Activated CD8-positive, alpha-beta memory T cell treated with anti-CD3 and anti-CD28 coated beads for 48 hours (primary cell): Measurements from ENCODE around the gene EPB41L5.
"Not testable (repeated sequence)": the region's sequence is repeated elsewhere in the genome, so short reads cannot be mapped to it uniquely, and the experiment has no call there.

Experiments
- DNase-seq, 3 experiments: peaks; one replicate each; pipeline ENCODE4 v3.0.0-alpha.2; 2020; ENCODE audit warnings: low read depth in 2 of 3, low spot score in 2 of 3

Gene EPB41L5

DNA sequence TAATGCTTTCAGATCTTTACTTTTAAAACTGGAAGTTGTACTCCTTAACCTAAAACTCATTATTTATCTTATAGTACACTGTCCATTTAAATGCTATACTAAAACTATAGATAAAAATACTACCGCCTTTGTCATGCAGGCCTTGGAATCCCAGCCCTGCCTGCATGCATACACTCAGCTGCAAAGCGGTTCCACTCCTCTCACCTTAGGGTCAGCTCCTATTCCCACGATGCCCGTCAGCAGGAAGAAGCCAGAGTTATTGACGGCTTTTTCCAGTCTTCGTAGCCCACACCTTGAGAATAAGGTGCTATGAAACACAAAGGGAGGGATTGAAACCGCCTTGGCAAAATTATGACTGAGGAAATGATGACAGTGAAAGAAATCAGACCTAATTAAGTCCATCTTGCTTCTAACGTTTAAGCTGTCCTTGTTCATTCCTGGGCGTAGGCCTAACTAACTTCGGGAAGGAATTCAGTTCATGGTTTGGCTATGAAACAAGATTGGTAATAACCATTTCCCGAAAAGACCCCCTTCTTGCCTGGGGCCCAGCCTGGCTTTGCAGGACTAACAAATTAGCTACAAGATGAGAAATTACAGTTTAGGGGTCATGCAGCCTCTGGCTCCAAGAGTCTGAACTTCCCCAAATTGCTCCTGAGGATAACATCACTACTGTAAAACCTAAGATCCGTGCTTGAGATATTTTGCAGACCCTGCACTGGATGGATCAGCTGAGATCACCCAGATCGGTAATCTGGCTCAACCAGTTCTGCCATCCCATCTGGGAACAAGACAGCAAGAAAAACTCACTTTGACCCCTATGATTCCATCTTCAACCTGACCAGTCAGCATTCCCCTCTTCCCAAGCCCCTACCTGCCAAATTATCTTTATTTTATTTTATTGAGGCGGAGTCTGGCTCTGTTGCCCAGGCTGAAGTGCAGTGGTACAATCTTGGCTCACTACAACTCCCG is 17.1 kb downstream of the EPB41L5 start:
- no peak for DNase-seq

DNA sequence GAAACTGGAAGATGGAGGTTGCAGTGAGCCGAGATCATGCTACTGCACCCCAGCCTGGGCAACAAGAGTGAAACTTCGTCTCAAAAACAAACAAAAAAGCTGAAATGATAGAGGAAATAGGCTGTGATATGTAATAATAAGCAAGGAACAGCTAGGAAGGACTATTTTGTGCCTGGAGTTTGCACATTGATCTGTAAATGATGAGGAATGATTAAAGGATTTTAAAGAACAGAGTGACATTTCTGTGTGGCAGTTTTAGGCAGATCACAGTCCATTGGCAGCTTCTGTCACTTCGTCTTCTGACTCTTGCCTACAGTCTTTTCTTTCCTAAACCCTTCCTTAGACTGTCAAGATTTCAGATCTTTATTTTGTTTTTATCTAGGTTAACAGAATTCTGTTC is 19.4 kb downstream of the EPB41L5 start:
- no peak for DNase-seq

DNA sequence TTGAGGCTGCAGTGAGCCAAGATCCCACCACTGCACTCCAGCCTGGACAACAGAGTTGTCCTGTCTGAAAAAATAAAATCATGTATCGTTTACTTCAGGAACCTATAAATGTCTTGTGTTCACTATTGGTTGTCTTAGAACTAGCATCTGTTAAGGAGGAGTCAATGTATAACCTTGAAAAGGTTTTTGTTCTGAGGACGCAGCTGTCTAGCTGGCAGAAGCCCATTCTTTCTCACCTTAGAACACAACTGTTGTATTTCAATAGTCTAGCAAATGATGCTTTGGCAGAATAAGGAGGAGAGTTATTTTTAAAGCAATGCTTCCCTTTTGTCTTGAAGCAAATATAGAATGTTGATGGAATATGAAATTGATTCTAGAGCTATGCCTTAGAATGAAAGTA is 21.1 kb downstream of the EPB41L5 start:
- DNase-seq = no peak

DNA sequence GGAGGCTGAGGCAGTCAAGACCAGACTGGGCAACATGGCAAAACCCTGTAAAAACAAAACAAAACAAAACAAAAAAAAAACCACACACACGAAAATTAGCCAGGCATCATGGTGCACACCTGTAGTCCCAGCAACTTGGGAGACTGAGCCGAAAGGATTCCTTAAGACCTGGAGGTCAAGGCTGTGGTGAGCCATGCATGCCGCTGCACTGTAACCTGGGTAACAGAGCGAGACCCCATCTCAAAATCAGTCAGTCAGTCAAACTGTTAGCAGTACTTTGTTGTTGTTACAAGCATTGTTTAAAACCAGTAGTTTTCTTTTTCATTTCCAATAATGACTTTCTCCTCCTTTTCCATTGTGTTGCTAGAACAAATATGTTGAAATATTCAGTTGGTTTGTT is 21.7 kb downstream of the EPB41L5 start:
- DNase-seq = no peak

DNA sequence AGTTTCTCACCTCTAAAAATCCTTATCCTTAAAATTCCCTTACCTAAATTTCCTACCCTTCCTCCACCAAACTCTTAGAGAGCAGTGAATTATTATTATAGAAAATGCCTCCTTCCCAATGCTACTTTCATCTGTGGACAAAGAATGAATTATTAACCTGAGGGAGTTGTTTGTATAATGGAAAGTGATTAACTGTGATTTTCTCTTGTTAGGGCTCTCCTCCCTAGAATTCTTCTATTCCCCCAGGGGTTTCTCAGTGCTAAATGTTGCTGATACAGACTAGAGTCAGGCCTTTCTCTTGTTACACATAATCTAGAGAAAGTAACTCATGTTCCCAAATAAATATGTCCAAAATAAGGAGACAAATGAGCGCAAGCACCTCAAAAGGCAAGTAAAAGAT is 23.3 kb downstream of the EPB41L5 start:
- DNase-seq = no peak

DNA sequence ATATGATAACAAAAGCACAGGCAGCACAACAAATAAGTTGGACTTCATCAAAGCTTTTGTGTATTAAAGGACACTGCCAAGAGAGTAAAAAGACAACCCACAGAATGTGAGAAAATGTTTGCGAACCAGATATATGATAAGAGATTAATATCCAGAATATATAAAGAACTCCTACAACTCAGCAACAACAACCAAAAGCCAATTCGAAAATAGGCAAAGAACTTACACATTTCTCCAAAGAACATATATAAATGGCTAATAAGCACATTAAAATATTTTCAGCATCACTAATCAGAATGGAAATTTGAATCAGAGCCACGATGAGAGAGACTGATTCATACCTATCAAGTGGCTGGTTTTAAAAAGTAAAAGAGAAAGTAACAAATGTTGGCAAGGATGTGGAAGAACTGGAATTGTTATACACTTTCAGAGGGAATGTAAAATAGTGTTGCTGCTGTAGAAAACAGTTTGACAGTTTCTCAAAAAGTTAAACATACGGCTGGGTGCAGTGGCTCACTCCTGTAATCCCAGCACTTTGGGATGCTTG is 25.2 kb downstream of the EPB41L5 start:
- no peak for DNase-seq

DNA sequence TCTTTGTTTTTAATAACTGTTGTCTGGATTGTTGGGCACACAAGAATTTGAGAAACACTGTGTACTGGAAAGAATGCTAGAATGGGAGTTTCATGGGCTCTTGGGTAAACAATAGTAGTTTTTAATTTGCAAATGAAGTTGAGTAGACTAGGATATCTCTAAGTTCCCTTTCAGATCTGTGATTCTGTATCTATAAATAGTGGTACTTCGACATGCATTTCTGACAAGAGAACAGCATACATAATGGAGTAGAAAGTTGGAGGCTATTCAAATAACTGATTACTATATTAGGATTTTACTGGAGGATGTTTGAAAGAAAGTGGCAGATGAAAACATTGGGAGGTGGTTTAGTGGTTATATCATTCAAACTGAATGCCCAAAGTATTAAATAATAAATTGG is 29.5 kb downstream of the EPB41L5 start:
- DNase-seq = no peak

DNA sequence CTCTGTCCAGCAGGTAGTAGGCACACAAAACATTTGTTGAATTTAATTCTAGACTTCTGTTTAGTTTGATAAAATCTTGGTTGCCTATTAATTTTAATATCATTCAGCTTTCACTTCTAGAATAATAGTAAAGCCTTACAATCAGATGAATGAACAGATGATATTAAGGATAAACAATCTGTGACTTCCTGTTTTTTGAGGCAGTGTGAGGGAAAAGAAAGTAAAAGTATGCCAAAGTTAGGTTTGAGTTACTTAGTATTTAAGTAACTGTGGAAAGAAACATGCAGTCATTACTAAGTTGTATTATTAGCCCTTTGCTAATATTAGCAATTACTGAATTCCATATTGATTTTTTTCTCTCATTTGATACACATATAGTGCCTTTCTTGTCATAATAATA is 31.5 kb downstream of the EPB41L5 start:
- DNase-seq = no peak

DNA sequence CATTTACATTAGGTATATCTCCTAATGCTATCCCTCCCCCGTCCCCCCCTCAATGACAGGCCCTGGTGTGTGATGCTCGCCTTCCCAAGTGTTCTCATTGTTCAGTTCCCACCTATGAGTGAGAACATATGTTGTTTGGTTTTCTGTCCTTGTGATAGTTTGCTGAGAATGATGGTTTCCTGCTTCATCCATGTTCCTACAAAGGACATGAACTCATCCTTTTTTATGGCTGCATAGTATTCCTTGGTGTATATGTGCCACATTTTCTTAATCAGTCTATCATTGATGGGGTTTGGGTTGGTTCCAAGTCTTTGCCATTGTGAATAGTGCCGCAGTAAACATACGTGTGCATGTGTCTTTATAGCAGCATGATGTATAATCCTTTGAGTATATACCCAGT is 32.9 kb downstream of the EPB41L5 start:
- DNase-seq = not testable (repeated sequence)

DNA sequence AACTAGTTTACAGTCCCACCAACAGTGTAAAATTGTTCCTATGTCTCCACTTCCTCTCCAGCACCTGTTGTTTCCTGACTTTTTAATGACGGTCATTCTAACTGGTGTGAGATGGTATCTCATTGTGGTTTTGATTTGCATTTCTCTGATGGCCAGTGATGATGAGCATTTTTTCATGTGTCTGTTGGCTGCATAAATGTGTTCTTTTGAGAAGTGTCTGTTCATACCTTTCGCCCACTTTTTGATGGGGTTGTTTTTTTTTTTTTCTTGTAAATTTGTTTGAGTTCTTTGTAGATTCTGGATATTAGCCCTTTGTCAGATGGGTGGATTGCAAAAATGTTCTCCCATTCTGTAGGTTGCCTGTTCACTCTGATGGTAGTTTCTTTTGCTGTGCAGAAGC is 33.4 kb downstream of the EPB41L5 start:
- not testable (repeated sequence) for DNase-seq

DNA sequence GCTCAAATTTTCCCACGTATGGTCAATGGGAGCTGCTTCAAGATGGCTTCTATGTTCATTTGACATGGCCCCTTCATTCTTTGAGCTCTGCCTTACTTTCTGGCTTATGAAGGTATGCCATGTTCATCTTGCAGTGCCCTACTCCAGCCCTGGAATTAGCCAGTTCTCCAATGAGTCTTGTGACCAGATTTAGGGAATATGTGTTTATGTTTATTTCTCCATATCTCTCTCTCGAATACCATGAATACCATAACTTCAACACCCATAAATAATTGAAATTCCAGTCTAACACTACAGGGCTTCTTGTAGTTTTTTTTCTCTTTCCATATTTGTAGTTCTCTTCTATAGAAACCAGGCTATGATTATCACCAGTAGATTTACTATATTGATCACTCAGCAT is 39.7 kb downstream of the EPB41L5 start:
- DNase-seq = no peak

DNA sequence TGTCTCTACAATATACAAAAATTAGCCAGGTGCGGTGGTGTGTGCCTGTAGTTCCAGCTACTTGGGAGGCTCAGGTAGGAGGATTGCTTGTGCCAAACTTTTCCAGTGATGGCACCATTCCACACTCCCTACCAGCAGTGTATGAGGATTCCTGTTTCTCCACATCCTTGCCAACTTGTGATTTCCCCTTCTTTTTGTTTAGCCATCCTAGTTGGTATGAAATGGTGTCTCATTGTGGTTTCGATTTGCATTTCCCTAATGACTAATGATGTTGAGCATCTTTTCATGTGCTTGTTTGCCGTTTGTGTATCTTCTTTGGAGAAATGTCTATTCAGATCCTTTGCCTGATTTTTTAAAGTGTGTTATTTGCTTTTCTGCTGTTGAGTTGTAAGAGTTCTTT is 41.0 kb downstream of the EPB41L5 start:
- DNase-seq = no peak

DNA sequence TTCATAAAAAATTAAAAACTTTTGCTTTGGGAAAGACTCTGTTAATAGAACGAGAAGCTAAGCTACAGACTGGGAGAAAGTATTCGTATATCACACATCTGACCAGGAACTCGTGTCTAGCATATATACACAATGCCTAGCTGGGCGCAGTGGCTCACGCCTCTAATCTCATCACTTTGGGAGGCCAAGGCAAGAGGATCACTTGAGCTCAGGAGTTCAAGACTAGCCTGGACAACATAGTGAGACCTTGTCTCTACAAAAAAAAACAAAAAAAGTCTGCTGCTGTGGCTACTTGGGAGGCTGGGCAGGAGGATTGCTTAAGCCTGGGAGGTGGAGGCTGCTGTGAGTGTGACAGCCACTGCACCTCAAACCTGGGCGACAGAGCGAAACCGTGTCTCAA is 46.6 kb downstream of the EPB41L5 start:
- DNase-seq = no peak

DNA sequence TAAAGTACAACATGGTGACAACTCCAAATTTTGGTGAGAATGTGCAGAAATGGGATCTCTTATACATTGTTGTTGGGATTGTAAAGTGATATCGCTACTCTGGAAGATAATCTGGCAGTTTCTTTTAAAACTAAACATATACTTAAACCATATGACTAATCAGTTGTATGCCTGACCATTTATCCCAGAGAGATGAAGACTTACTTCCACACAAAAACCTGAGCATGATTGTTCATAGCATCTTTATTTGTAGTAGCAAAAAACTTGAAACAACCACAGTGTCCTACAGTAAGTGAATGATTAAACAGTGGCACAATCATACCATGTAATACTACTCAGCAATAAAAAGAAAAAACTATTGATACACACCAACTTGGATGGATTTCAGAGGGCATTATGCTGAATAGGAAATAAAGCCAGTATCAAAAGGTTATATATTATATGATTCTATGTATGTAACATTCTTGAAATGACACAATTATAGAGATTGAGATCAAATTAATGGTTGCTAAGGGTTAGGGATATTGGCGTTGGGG is 47.3 kb downstream of the EPB41L5 start:
- no peak for DNase-seq

DNA sequence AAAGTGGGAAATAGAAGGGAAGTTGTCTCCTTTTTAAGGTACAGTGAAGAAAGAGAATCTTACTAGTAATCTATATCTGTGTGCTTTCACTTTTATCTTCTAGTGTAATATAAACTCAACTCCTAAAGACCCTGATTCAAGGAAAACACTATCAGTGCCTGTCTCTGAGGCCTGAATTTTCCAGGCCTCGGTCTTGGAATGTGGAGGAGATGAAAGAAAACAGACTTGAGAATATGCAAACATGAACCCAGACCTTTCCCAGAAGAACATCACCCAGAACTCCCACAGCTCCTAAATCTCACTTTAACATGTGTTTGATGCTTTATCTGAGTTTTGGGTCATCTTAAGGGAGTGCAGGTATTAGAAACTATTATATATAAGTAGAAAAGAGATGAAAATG is 51.8 kb downstream of the EPB41L5 start:
- no peak for DNase-seq

DNA sequence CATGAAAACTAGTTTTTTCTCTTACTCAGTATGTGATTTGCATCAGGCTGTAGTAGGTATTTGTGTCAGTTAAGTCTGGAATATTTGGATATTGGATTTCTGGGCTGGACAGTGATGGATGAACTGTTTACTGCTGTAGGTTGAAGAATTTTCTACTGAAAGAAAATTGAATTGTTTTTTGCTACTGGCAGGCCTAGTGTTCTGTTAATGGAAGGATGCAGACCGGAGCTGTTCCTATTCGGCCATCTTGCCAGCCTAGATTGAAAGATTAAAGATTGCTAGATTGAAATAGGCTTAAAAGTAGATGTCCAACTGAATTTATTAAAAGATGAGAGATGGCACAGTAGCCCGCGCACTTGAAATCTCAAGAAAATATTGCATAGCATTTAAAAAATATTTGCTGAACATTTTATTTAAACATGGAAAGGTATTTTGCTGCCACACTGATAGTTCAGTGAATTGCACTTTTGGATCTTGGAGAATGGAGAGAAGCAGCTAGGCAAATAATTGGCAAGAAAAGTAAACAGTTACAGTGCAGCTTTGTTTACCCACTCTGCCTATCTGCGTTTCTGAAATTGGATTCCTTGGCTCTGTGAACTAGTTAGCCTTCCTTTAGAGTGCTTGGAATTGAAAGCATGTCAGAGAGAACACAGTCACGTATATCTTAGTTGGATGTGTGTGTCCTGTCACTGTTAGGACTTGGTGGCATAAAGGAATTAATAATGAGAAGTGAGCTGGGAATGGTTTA is 54.1 kb downstream of the EPB41L5 start:
- DNase-seq = no peak

DNA sequence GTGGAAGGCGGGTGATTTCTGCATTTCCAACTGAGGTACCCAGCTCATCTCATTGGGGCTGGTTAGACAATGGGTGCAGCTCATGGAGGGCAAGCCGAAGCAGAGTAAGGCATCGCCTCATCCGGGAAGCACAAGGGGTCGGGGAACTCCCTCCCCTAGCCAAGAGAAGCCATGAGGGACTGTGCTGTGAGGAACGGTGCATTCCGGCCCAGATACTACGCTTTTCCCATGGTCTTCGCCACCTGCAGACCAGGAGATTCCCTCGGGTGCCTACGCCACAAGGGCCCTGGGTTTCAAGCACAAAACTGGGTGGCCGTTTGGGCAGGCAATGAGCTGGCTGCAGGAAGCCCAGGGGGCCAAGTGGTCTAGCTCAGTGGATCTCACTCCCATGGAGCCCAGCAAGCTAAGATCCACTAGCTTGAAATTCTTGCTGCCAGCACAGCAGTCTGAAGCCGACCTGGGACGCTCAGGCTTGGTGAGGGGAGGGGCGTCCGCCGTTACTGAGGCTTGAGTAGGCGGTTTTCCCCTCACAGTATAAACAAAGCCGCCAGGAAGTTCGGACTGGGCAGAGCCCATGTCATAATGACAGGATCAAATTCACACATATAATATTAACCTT is 55.3 kb downstream of the EPB41L5 start:
- DNase-seq = not testable (repeated sequence)

DNA sequence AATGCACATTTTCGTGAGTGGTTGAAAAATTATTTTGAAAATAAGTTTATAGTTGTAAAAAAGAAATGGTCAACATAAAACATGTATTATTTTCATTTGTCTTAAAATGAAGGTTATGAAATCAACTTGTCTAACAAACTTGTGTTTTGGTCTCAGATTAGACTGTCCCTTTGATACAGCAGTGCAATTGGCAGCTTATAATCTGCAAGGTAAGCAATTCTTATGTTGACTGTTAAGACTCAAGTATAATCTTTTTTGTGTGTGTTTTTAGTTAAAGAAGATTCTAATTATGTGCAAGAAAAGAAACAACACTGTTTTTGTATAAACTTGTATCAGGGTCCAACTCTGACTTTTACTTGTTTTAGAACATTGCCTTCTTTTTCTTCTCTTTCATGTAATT is 62.7 kb downstream of the EPB41L5 start:
- no peak for DNase-seq

DNA sequence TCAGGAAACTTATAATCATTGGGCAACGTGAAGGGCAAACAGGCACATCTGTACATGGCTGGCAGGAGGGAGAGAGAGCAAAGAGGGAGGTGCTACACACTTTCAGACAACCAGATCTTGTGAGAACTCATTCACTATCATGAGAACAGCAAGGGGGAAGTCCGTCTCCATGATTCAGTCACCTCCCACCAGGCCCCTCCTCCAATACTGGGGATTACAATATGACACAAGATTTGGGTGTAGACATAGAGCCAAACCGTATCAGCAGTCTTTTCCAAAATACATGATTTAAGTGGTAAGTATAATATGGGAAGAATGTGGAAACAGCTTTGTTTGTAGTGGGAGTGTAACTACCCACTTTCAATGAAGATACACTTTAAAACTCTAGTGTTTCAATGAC is 65.0 kb downstream of the EPB41L5 start:
- DNase-seq = no peak

DNA sequence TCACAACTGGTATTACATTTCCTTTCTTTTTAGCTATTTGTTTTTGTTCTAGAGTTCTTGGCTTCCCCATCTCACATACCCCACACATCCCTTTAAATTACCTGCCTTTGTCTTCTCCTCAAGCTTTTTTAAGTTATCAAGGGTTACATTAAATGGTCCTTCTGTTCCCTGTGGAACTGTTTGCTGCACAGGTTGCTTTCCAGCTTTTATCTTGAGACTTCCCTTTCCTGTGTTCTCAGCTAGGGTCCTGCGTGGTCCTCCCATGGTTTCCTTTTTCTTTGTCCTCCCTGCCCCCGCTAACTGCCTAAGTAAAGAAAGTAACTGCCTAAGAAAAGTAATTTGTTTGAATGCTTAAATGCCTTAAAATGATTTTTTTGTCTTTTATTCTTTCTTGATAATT is 66.8 kb downstream of the EPB41L5 start:
- DNase-seq = no peak

DNA sequence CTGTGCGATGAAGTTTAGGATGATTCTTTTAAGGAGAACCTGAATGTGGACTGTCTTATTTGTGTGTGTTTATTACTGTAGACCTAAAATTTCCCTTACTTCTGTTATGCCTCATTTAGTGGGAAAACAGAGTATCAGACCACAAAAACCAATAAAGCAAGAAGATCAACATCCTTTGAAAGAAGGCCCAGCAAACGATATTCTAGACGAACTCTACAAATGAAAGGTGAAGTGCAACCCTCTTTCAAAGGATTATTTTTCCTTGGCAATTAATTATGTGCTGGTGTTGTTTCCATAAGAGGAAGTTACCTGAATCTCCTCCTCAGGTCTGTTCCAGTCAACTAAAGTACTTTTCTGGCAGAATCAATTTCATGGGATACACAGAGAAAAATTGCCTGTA is 78.6 kb downstream of the EPB41L5 start:
- no peak for DNase-seq
